Calu3 (cell line): ENCODE data around the gene NRG2. TPM values are rescaled to one million over a fixed set of nuclear protein-coding genes. Genes with fewer than 3 reads are reported as not detected.

ENCODE experiments used
- BruUV-seq: library from RNA; stranded (reverse); fragments of 400-500 nt; replicated peaks from 2 replicates; lab custom pipeline; 2021; lab: Mats Ljungman, UMichigan
- CTCF ChIA-PET: fragments of 300-600 bp; sonication (Branson Sonifier 250); formaldehyde crosslinking; loops from one replicate; lab custom pipeline; 2022; ENCODE audit warnings: antibody characterized with exemption; lab: Charles Lee
- DNase-seq: peaks from one replicate; pipeline ENCODE4 v3.0.0; 2022
- H3K27ac Mint-ChIP-seq: one replicate; pipeline ENCODE4 v1.8.0; 2022; ENCODE audit warnings: mixed read lengths; ENCODE audit not compliant: unreplicated experiment
- H3K27me3 Mint-ChIP-seq: one replicate; pipeline ENCODE4 v1.8.0; 2022; ENCODE audit warnings: mixed read lengths; ENCODE audit not compliant: unreplicated experiment
- H3K36me3 Mint-ChIP-seq: one replicate; pipeline ENCODE4 v1.8.0; 2022; ENCODE audit warnings: mild to moderate bottlenecking, moderate library complexity, mixed read lengths; ENCODE audit not compliant: insufficient read depth, unreplicated experiment
- H3K4me1 Mint-ChIP-seq: one replicate; pipeline ENCODE4 v1.8.0; 2022; ENCODE audit warnings: mild to moderate bottlenecking, low read depth, mixed read lengths; ENCODE audit not compliant: unreplicated experiment
- H3K4me3 Mint-ChIP-seq: one replicate; pipeline ENCODE4 v1.8.0; 2022; ENCODE audit warnings: mild to moderate bottlenecking, low read depth, moderate library complexity, mixed read lengths; ENCODE audit not compliant: unreplicated experiment
- H3K9me3 Mint-ChIP-seq: one replicate; pipeline ENCODE4 v1.8.0; 2022; ENCODE audit warnings: low read depth, mixed read lengths; ENCODE audit not compliant: unreplicated experiment
- CTCF ChIP-seq: fragments of 200-600 bp; IDR thresholded peaks from one replicate; pipeline ENCODE4 v1.8.0; 2022; ENCODE audit warnings: antibody characterized with exemption; ENCODE audit not compliant: unreplicated experiment
- intact Hi-C: fragments of 100-400 bp; cut with micrococcal nuclease; formaldehyde crosslinking; loops from one replicate; pipeline ENCODE4 v1.10.0; 2022; ENCODE audit not compliant: unreplicated experiment
- total RNA-seq: library from RNA; stranded (reverse); gene quantifications from 2 replicates; pipeline ENCODE4 v1.2.3, GENCODE V29; 2022

Gene NRG2
- total RNA-seq, 1 experiment from 2014 or later = 1.4 TPM

GRCh38 chr5:140056880-140057279 lies 13.8 kb upstream of the NRG2 start:
- DNase-seq = no peak
- BruUV-seq = no TSS peak
- Mint-ChIP-seq H3K9me3 (no peaks in the 10 kb centered on the region), H3K36me3 (no peaks in the 10 kb centered on the region), H3K27ac (no peak overlapping the region), H3K4me3 (no peak overlapping the region), H3K27me3 (no peaks in the 10 kb centered on the region), H3K4me1 (no peaks in the 10 kb centered on the region)
- TF ChIP-seq CTCF = no peak
- CTCF ChIA-PET = interaction anchor here (0.6 kb wide), 1 partner anchor 70 kb away, joined by 6 read pairs; no protein-coding TSS in a partner anchor
- intact Hi-C loops = no loop called here

GRCh38 chr5:140055152-140055551 lies 12.1 kb upstream of the NRG2 start:
- CTCF ChIA-PET = interaction anchor here (0.6 kb wide), 1 partner anchor 722 kb away, joined by 3 read pairs; no protein-coding TSS in a partner anchor
- no TSS peak for BruUV-seq
- no peak for TF ChIP-seq CTCF
- Mint-ChIP-seq H3K27ac (no peak overlapping the region), H3K27me3 (no peaks in the 10 kb centered on the region), H3K4me1 (no peaks in the 10 kb centered on the region), H3K9me3 (no peaks in the 10 kb centered on the region), H3K4me3 (no peak overlapping the region), H3K36me3 (no peaks in the 10 kb centered on the region)
- intact Hi-C loops = no loop called here
- no peak for DNase-seq

- no TSS peak for BruUV-seq
- Mint-ChIP-seq H3K4me3 (no peak overlapping the region), H3K36me3 (no peaks in the 10 kb centered on the region), H3K9me3 (no peaks in the 10 kb centered on the region), H3K4me1 (no peaks in the 10 kb centered on the region), H3K27me3 (peaks cover 1% of the 10 kb centered on the region), H3K27ac (no peak overlapping the region)
- CTCF ChIA-PET = interaction anchor here (0.6 kb wide), 1 partner anchor 723 kb away, joined by 3 read pairs; no protein-coding TSS in a partner anchor
- intact Hi-C loops = no loop called here
- DNase-seq = no peak
- no peak for TF ChIP-seq CTCF
Measured at GRCh38 chr5:140054086-140054689, 11.1 kb upstream of the NRG2 start.

GRCh38 chr5:140051950-140052349 lies 8.9 kb upstream of the NRG2 start:
- BruUV-seq = no TSS peak
- Mint-ChIP-seq H3K4me1 (no peaks in the 10 kb centered on the region), H3K36me3 (no peaks in the 10 kb centered on the region), H3K4me3 (no peak overlapping the region), H3K9me3 (no peaks in the 10 kb centered on the region), H3K27ac (no peak overlapping the region), H3K27me3 (peaks cover 11% of the 10 kb centered on the region)
- DNase-seq = no peak
- TF ChIP-seq CTCF = no peak
- intact Hi-C loops = no loop called here
- CTCF ChIA-PET = interaction anchor here (0.6 kb wide), 1 partner anchor 289 kb away, joined by 7 read pairs; no protein-coding TSS in a partner anchor
